ENCODE measurements around the gene CCNT2. TPM values are rescaled to one million over a fixed set of nuclear protein-coding genes. Genes with fewer than 3 reads are reported as not detected.
A peak's percentile ranks its signal among the peaks of the same experiment; 100 is the strongest.

Gene CCNT2
- total RNA-seq, 1 experiment from 2014 or later, result 29.6 TPM

- POLR2A ChIA-PET, result no interaction called here
- no peaks in the 10 kb centered on the region for H3K27me3 ChIP-seq (ENCODE audit: control insufficient read depth, insufficient read depth, low read length)
- H3K4me1 ChIP-seq (ENCODE audit: control insufficient read depth, insufficient read depth, low read length), result peaks cover 12% of the 10 kb centered on the region
- no peaks in the 10 kb centered on the region for H3K9me3 ChIP-seq (ENCODE audit: control insufficient read depth, insufficient read depth, low read depth, low read length)
- DNase-seq (ENCODE audit: low read depth, low spot score), result no peak
- 0 out of 2 replicates have a peak, but pooled peaks cover 2% of the 10 kb centered on the region for H3K36me3 ChIP-seq (ENCODE audit: control insufficient read depth, insufficient read depth, low read length)
- 0 out of 2 replicates have a peak, but pooled peaks have one; percentile 36 for ATAC-seq
- H3K27ac ChIP-seq (ENCODE audit: low read length), result no peak overlapping the region
- intact Hi-C loops (cut with micrococcal nuclease; ENCODE audit: unreplicated experiment) (no loop called here), in situ Hi-C loops (cut with HindIII; ENCODE audit: low pct_unique_long_range_greater_than_20kb, low sequenced_read_pairs) (no loop called here)
- TF ChIP-seq TCF7L2 (IDR thresholded peaks at IDR 0.05; ENCODE audit: low read depth, low read length) (no peak), CTCF (IDR thresholded peaks at IDR 0.05) (no peak), SIN3A (IDR thresholded peaks at IDR 0.05; ENCODE audit: borderline replicate concordance, insufficient read depth, low read depth, low read length) (no peak), REST (IDR thresholded peaks at IDR 0.05; ENCODE audit: insufficient read depth in 1 of 2, low read depth in 2 of 2, low read length in 1 of 2) (no peak), POLR2AphosphoS5 (IDR thresholded peaks at IDR 0.05; ENCODE audit: low read depth, low read length) (no peak)
- no peak overlapping the region for H3K4me3 ChIP-seq (ENCODE audit: low read depth in 2 of 2, low read length in 2 of 2)
- BruUV-seq (replicated peaks), result no TSS peak
- CTCF ChIA-PET, result no interaction called here
Measured at GRCh38 chr2:134926231-134926931, 7.8 kb downstream of the CCNT2 start.

- in situ Hi-C loops (cut with HindIII; ENCODE audit: low pct_unique_long_range_greater_than_20kb, low sequenced_read_pairs) (no loop called here), intact Hi-C loops (cut with micrococcal nuclease; ENCODE audit: unreplicated experiment) (no loop called here)
- DNase-seq (ENCODE audit: low read depth, low spot score) (no peak), ATAC-seq (no peak)
- TF ChIP-seq TCF7L2 (IDR thresholded peaks at IDR 0.05; ENCODE audit: low read depth, low read length) (no peak), POLR2AphosphoS5 (IDR thresholded peaks at IDR 0.05; ENCODE audit: low read depth, low read length) (no peak), SIN3A (IDR thresholded peaks at IDR 0.05; ENCODE audit: borderline replicate concordance, insufficient read depth, low read depth, low read length) (no peak), REST (IDR thresholded peaks at IDR 0.05; ENCODE audit: insufficient read depth in 1 of 2, low read depth in 2 of 2, low read length in 1 of 2) (no peak)
- Histone ChIP-seq H3K36me3 (ENCODE audit: control insufficient read depth, insufficient read depth, low read length) (no peaks in the 10 kb centered on the region), H3K9me3 (ENCODE audit: control insufficient read depth, insufficient read depth, low read depth, low read length) (no peaks in the 10 kb centered on the region), H3K4me3 (ENCODE audit: low read depth in 2 of 2, low read length in 2 of 2) (no peak overlapping the region), H3K4me1 (ENCODE audit: control insufficient read depth, insufficient read depth, low read length) (peaks cover 9% of the 10 kb centered on the region), H3K27ac (ENCODE audit: low read length) (no peak overlapping the region), H3K27me3 (ENCODE audit: control insufficient read depth, insufficient read depth, low read length) (no peaks in the 10 kb centered on the region)
- POLR2A ChIA-PET, result no interaction called here
- no TSS peak for BruUV-seq (replicated peaks)
- CTCF ChIA-PET, result no interaction called here
Measured at GRCh38 chr2:134927195-134927594, 8.6 kb downstream of the CCNT2 start.
